Peyer's patch (tissue), 4 donors: ENCODE results near the gene MYO1B. TPM values are rescaled to one million over a fixed set of nuclear protein-coding genes. Genes with fewer than 3 reads are reported as not detected.

Source experiments
- DNase-seq, 3 donors: peaks; one replicate each; pipeline ENCODE4 v3.0.0-alpha.2; 2017 to 2019
- H3K27ac ChIP-seq, 4 donors: fragments of 200-600 bp; sonication (generic); one replicate each; pipeline ENCODE4 v1.5.1; 2016 to 2019
- H3K27me3 ChIP-seq, 2 donors: fragments of 200-600 bp; sonication (generic); one replicate each; pipeline ENCODE4 v1.5.1; 2019
- H3K36me3 ChIP-seq, 3 donors: fragments of 200-600 bp; sonication (generic); one replicate each; pipeline ENCODE4 v1.5.1; 2016 to 2019
- H3K4me1 ChIP-seq, 4 donors: fragments of 200-600 bp; sonication (generic); one replicate each; pipeline ENCODE4 v1.5.1; 2016 to 2019
- H3K4me3 ChIP-seq, 4 donors: fragments of 200-600 bp; sonication (generic); 1 replicate in 3 of 4; 2 replicates in 1 of 4; pipeline ENCODE4 v1.5.1; 2016 to 2019; ENCODE audit warnings: mild to moderate bottlenecking in 1 of 4
- H3K9me3 ChIP-seq, 4 donors: fragments of 200-600 bp; sonication (generic); one replicate each; pipeline ENCODE4 v1.5.1; 2016 to 2019; ENCODE audit warnings: mild to moderate bottlenecking in 1 of 4
- POLR2A ChIP-seq, 2 donors: fragments of 450-650 bp; IDR thresholded peaks; one replicate each; pipeline ENCODE4 v1.5.1; 2017; ENCODE audit warnings: antibody characterized with exemption in 2 of 2, mild to moderate bottlenecking in 2 of 2, moderate library complexity in 2 of 2
- total RNA-seq, 4 donors: library from RNA; depleted of rRNA; stranded (reverse); fragments of >200 nt; gene quantifications; one replicate each; pipeline ENCODE4 v1.1.0, GENCODE V29; 2016
- TF ChIP-seq, protein P1 (sequence below), 6 experiments: fragments of 450-650 bp in 4 of 6; fragments of 200-600 bp in 2 of 6; sonication (generic) in 1 of 6; IDR thresholded peaks; one replicate each; pipeline ENCODE4 v1.5.1; 2017 to 2019; ENCODE audit warnings: antibody characterized with exemption in 6 of 6, mild to moderate bottlenecking in 3 of 6, moderate library complexity in 1 of 6

Gene MYO1B
- total RNA-seq, 4 donors from 2014 or later, result 13.1 to 25.5 (median 19.4) TPM

DNA sequence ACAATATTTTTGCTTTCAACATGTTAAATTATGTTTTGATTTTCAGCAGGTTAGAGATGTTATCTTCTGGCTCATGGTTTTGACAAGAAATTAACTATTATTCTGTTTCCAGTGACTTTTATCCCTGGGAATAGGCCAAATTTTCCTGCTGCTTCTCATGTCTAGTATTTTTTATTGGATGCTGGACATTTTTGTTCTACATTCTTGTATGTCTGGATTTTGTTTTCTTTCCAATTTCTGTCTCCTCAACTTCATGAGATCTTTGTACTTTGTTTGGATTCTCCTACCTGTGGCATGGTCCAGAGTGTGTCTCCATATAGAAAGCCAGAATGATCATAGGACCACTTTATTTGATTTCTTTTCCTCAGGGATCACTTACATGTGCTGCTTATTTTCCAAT lies 33.1 kb upstream of the MYO1B start:
- Histone ChIP-seq H3K36me3 (no peaks in the 10 kb centered on the region), H3K4me1 (no peaks in the 10 kb centered on the region), H3K27me3 (no peaks in the 10 kb centered on the region), H3K4me3 (no peak overlapping the region), H3K9me3 (peaks cover 0 to 5% (median 0%) of the 10 kb centered on the region in 4 donors), H3K27ac (no peak overlapping the region)
- TF ChIP-seq, protein P1, sequence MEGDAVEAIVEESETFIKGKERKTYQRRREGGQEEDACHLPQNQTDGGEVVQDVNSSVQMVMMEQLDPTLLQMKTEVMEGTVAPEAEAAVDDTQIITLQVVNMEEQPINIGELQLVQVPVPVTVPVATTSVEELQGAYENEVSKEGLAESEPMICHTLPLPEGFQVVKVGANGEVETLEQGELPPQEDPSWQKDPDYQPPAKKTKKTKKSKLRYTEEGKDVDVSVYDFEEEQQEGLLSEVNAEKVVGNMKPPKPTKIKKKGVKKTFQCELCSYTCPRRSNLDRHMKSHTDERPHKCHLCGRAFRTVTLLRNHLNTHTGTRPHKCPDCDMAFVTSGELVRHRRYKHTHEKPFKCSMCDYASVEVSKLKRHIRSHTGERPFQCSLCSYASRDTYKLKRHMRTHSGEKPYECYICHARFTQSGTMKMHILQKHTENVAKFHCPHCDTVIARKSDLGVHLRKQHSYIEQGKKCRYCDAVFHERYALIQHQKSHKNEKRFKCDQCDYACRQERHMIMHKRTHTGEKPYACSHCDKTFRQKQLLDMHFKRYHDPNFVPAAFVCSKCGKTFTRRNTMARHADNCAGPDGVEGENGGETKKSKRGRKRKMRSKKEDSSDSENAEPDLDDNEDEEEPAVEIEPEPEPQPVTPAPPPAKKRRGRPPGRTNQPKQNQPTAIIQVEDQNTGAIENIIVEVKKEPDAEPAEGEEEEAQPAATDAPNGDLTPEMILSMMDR (IDR thresholded peaks at IDR 0.05), result no peak
- DNase-seq, result no peak

DNA sequence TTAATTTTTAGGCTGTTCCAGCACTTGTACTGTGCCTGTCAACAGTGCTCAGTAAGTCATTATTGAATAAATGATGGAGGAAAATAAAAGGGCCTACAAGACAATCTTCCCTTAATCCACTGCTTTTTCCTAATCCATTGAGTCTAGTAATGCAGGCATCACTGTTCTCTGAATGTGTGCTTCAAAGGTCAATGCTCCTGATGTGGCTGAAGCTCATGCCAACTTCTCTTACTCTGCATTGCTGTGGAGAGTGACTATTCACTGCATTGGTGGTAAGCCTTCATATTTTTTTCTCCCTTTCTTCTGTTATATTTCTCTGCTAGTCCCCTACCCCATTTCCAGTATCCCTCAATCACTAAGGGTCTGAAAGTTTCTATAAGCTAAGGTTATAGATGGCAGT lies 31.9 kb upstream of the MYO1B start:
- H3K9me3 ChIP-seq, result peaks cover 0 to 5% (median 0%) of the 10 kb centered on the region in 4 donors
- no peaks in the 10 kb centered on the region for H3K4me1 ChIP-seq
- H3K4me3 ChIP-seq, result no peak overlapping the region
- TF ChIP-seq POLR2A (IDR thresholded peaks at IDR 0.05), result no peak
- TF ChIP-seq, protein P1 (IDR thresholded peaks at IDR 0.05), result no peak
- H3K27me3 ChIP-seq, result no peaks in the 10 kb centered on the region
- DNase-seq, result no peak
- no peak overlapping the region for H3K27ac ChIP-seq
- H3K36me3 ChIP-seq, result no peaks in the 10 kb centered on the region

DNA sequence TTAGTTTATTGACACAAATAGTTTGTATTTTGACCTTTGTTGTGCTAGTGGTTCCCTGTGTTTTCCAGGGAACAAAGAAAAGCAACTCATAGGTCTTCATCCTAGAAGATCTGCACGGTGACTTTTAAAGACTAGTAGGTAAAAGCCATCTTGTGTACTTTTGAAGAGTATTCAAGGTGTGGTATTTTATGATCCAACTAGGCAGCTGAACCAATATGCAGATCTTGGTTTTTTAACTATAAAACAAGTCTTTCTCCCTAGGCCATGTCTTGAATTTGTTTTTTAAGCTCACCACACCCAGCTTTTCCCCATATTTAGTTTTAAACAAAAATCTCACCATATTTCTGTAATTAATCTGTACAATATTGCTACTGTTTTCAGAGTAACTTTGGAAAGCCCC lies 30.0 kb upstream of the MYO1B start:
- Histone ChIP-seq H3K4me1 (no peaks in the 10 kb centered on the region), H3K27me3 (no peaks in the 10 kb centered on the region), H3K36me3 (no peaks in the 10 kb centered on the region), H3K4me3 (no peak overlapping the region), H3K9me3 (peaks cover 0 to 5% (median 0%) of the 10 kb centered on the region in 4 donors), H3K27ac (no peak overlapping the region)
- DNase-seq, result no peak
- TF ChIP-seq, protein P1 (IDR thresholded peaks at IDR 0.05), result no peak
- no peak for TF ChIP-seq POLR2A (IDR thresholded peaks at IDR 0.05)

DNA sequence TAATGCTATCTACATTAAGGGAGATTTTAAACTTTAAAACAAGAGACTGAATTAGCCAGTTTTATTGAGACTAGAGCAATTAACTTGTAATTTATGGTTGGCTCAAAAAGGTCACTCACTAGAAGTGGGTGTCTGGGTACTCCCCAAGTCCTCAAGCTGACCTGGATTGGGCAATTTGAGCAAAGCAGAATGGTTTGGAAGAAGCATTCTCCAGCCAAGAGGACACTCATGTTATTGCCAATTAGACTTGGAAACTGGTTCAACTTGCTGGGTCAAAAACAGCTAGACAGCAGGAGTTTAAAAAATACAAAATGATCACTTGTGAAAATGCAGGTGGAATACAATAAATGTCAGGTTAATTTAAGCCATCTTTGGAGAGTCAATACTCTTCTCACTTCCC lies 29.5 kb upstream of the MYO1B start:
- no peak for DNase-seq
- peaks cover 0 to 5% (median 0%) of the 10 kb centered on the region in 4 donors for H3K9me3 ChIP-seq
- no peaks in the 10 kb centered on the region for H3K4me1 ChIP-seq
- H3K4me3 ChIP-seq, result no peak overlapping the region
- H3K27ac ChIP-seq, result no peak overlapping the region
- no peaks in the 10 kb centered on the region for H3K27me3 ChIP-seq
- no peak for TF ChIP-seq POLR2A (IDR thresholded peaks at IDR 0.05)
- TF ChIP-seq, protein P1 (IDR thresholded peaks at IDR 0.05), result no peak
- no peaks in the 10 kb centered on the region for H3K36me3 ChIP-seq

DNA sequence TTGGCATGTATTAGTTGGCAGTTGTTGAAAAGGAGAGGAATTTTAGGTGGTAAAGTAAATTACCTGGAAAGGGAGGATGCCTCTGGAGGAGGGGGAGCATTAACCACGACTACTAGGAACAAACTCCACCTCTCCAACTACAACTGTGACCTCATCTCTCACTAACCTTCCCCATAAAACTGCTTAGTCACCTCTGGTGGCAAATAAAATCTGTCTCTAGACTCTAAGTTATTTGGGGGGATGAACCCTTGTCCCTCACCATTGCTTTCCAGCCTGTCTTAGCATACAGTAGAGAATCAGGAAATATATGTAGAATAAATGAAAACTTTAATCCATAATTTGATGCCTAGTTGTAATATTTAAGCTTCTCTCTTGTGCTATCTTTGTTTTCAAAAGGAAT lies 27.6 kb upstream of the MYO1B start:
- Histone ChIP-seq H3K9me3 (no peaks in the 10 kb centered on the region), H3K36me3 (no peaks in the 10 kb centered on the region), H3K27ac (no peak overlapping the region), H3K27me3 (no peaks in the 10 kb centered on the region), H3K4me3 (no peak overlapping the region), H3K4me1 (no peaks in the 10 kb centered on the region)
- DNase-seq, result no peak
- TF ChIP-seq POLR2A (IDR thresholded peaks at IDR 0.05), result no peak
- TF ChIP-seq, protein P1 (IDR thresholded peaks at IDR 0.05), result no peak

DNA sequence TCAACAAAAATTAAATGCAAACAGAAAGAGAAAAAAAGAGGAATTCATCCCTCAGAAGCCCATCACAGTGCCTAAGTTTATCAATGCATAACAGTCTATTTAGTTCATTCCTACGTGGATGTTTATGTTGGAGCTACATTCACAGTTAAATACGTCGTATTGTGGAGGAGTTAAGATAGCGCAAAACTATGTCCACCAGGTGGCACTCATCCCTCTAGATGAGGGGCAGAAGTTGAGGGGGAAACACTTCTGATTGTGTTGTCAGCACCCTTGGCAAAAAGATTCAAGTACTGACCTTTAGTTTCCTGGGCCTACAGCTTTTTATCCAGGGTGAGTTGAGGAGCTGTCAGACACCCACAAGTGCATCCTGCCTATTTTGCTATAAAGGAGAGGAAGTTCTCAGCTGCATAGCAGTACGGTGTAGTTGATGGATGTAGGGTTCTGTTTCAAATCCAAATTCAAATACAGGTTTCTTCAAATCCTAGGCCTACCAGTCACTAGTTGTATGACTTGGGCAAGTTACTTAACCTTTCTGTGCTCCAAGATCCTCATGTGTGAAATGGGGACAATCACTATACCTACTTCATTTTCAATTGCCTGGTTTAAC lies 26.8 kb upstream of the MYO1B start:
- no peak overlapping the region for H3K27ac ChIP-seq
- TF ChIP-seq, protein P1 (IDR thresholded peaks at IDR 0.05), result peak in 5 of 6 experiments; percentile 13 to 57 (median 54)
- no peak for TF ChIP-seq POLR2A (IDR thresholded peaks at IDR 0.05)
- H3K9me3 ChIP-seq, result no peaks in the 10 kb centered on the region
- H3K27me3 ChIP-seq, result no peaks in the 10 kb centered on the region
- DNase-seq, result peak in 2 of 3 donors; percentile 47 to 65
- H3K4me3 ChIP-seq, result no peak overlapping the region
- H3K4me1 ChIP-seq, result no peaks in the 10 kb centered on the region
- no peaks in the 10 kb centered on the region for H3K36me3 ChIP-seq
